ENCODE results near the gene GNB5. TPM values are rescaled to one million over a fixed set of nuclear protein-coding genes. Genes with fewer than 3 reads are reported as not detected.

Gene GNB5
- total RNA-seq, 1 experiment from 2014 or later: 58.7 TPM

DNA sequence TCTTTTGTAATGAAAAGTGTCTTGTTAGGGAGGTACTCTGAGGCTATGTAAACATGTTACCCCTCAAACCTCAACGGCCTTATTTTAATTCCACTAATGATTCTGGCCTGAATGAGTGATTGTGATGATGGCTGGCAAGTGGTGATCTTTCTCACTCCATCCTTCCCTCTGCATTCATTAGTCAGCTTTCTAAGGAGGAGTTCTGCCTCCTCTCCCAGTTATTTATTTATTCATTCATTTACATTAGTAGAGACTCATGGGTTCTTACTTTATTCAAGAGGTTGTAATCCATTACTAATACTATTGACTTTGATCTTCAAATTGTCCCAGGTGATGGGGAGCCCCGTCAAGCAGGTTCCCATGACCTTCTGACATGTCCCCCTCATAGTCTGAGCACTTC is 35.3 kb downstream of the GNB5 start:
- Histone ChIP-seq H3K9me3 (ENCODE audit: control insufficient read depth, insufficient read depth, low read depth, low read length) (no peaks in the 10 kb centered on the region), H3K27me3 (ENCODE audit: control insufficient read depth, insufficient read depth, low read length) (no peaks in the 10 kb centered on the region), H3K4me1 (ENCODE audit: control insufficient read depth, insufficient read depth, low read length) (no peaks in the 10 kb centered on the region), H3K36me3 (ENCODE audit: control insufficient read depth, insufficient read depth, low read length) (no peaks in the 10 kb centered on the region), H3K27ac (ENCODE audit: low read length) (no peak overlapping the region), H3K4me3 (ENCODE audit: low read depth in 2 of 2, low read length in 2 of 2) (no peak overlapping the region)
- in situ Hi-C loops (cut with HindIII; ENCODE audit: low pct_unique_long_range_greater_than_20kb, low sequenced_read_pairs) (no loop called here), intact Hi-C loops (cut with micrococcal nuclease; ENCODE audit: unreplicated experiment) (no loop called here)
- TF ChIP-seq POLR2AphosphoS5 (IDR thresholded peaks at IDR 0.05; ENCODE audit: low read depth, low read length) (no peak), REST (IDR thresholded peaks at IDR 0.05; ENCODE audit: insufficient read depth in 1 of 2, low read depth in 2 of 2, low read length in 1 of 2) (no peak), CTCF (IDR thresholded peaks at IDR 0.05) (no peak), SIN3A (IDR thresholded peaks at IDR 0.05; ENCODE audit: borderline replicate concordance, insufficient read depth, low read depth, low read length) (no peak)
- no peak for ATAC-seq
- BruUV-seq (replicated peaks): no TSS peak
- ChIA-PET POLR2A (no interaction called here), CTCF (interaction anchor here (0.6 kb wide), 1 partner anchor 18 kb away, joined by 4 read pairs; no protein-coding TSS in a partner anchor)
- no peak for DNase-seq (ENCODE audit: low read depth, low spot score)

DNA sequence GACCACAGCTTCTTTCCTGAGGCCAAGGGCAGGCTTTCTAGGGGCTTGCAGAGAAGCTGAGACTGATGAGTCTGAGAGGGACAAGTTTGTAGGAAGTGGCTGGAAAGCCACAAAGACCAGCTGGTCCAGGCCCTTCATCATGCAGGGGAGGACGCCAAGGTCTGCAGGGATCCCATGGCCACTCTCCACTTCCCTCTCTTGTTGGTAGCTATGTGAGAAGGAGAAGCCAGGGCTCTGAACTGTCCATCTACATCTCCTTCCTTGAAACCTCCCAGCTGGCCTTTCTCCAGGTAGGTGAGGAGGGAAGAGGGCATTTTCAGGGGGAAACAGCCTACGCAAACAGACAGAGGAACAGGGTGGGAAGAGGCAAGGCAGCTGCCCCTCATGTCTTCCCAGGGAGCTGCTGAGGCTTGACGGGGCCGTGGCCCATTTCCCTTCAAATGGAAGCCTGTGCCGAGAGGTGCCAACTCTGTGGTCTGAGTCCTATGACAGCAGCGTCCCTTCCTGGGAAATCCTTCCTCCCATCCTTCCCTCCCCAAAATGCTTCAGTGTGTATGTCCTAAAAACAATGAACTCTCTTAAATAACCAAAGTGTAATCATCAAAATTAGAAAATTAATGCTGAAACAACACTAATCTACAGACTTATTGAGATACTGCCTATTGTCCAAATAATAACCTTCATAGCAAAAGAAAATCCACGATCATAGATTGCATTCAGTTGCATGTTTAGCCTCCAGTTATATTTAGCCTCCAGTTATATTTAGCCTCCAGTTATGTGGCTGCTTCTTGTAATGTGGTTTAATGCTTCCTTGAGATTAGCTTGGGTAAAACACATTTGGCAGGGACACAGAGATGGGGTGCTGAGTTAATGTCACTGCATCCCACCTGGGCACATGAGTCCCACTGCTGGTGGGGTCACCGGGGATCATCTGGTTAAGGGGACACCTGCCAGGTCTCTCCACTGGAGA is 36.0 kb downstream of the GNB5 start:
- no TSS peak for BruUV-seq (replicated peaks)
- no peaks in the 10 kb centered on the region for H3K4me1 ChIP-seq (ENCODE audit: control insufficient read depth, insufficient read depth, low read length)
- H3K4me3 ChIP-seq (ENCODE audit: low read depth in 2 of 2, low read length in 2 of 2): no peak overlapping the region
- DNase-seq (ENCODE audit: low read depth, low spot score): no peak
- POLR2A ChIA-PET: no interaction called here
- TF ChIP-seq POLR2AphosphoS5 (IDR thresholded peaks at IDR 0.05; ENCODE audit: low read depth, low read length) (no peak), SIN3A (IDR thresholded peaks at IDR 0.05; ENCODE audit: borderline replicate concordance, insufficient read depth, low read depth, low read length) (no peak), CTCF (IDR thresholded peaks at IDR 0.05) (no peak)
- no peak overlapping the region for H3K27ac ChIP-seq (ENCODE audit: low read length)
- H3K27me3 ChIP-seq (ENCODE audit: control insufficient read depth, insufficient read depth, low read length): no peaks in the 10 kb centered on the region
- H3K36me3 ChIP-seq (ENCODE audit: control insufficient read depth, insufficient read depth, low read length): no peaks in the 10 kb centered on the region; the same call in 1 of the 2 replicates
- in situ Hi-C loops (cut with HindIII; ENCODE audit: low pct_unique_long_range_greater_than_20kb, low sequenced_read_pairs): no loop called here
- CTCF ChIA-PET: interaction anchor here (0.6 kb wide), 1 partner anchor 17 kb away, joined by 4 read pairs; no protein-coding TSS in a partner anchor
- intact Hi-C loops (cut with micrococcal nuclease; ENCODE audit: unreplicated experiment): no loop called here
- no peak for ATAC-seq
- no peaks in the 10 kb centered on the region for H3K9me3 ChIP-seq (ENCODE audit: control insufficient read depth, insufficient read depth, low read depth, low read length)

All from Panc1 (cell line).